Activated CD4-positive, alpha-beta T cell treated with anti-CD3 and anti-CD28 coated beads, Interleukin-2, Interleukin-4, amounts not matched to agents 100 ng/mL and 50 ng/mL, durations not matched to agents 16 hours and 8 hours (primary cell): ENCODE results near the gene SCYGR3.

ENCODE experiments used
- DNase-seq: peaks from one replicate; pipeline ENCODE4 v3.0.0-alpha.2; 2020; ENCODE audit warnings: low spot score

Gene SCYGR3, protein sequence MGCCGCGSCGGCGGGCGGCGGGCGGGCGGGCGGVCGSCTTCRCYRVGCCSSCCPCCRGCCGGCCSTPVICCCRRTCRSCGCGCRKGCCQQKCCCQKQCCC

DNA sequence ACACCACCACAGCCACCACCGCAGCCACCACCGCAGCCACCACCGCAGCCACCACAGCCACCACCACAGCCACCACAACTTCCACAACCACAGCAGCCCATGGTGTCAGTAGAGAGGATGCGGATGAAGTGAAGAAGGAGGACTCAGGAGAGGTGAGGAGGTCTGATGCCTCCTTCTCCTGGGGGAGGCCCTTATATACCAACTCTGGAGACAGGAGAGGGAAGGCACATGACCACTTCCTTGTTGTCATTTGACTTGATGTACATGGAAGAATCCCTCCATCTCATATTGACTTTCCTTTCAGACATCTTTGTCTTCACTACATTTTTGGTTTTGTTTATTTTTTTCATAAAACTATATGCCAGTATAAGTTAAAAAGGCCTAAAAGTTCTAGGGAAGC is at the start of gene SCYGR3:
SCYGR3 (minus strand) TSS at position 101 of the 400 bp plus-strand sequence; CDS start at position 101, 0 bp downstream.
- no peak for DNase-seq

DNA sequence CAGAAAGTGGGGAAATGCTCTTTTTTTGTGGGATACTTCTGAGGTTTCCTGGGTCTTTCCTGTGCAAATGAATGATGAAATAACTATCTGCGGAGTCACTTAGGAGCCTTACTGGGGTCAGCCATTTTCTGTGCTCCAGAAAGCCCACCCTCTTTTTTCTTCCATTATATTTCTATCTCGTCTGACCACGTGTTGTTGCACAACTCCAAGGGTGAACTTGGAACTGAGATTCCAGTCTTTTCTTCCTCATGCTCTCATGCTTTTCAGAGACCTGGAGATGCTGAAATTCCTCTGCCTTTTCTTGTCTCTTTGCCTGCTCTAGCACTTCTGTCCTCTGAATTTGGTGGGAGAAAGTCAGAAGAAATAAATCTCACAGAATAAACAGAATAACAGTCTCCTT is 47.2 kb upstream of the SCYGR3 start:
- no peak for DNase-seq

DNA sequence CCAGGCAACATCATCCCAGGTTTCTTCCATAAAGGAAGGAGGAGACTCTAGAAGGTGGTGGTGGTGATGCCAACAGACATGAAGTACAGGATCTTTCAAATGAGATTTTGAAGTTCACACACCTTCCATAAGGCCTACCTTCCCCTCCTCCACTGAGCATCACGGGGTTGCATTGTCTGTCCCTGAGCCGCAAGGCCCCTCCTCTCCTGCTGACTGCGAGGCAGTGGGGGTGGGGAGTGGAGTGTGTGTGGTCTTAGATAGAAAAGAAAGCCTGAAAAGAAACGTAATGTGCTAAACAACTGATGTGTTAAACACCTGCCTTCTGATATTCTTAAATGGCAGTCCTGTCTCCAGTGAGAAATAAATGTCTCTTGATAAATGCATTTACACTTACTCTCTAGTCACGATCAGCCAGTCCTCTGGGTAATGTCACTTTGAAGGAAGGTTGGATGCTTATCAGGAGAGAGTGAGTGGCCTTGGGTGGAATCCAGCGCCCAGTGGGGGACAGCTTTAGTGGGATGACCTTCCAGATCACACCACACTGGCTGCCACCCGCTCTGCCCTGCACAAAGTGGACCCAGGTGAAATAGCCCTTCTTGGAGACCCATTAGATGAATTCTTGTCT is 46.5 kb upstream of the SCYGR3 start:
- DNase-seq, result no peak

DNA sequence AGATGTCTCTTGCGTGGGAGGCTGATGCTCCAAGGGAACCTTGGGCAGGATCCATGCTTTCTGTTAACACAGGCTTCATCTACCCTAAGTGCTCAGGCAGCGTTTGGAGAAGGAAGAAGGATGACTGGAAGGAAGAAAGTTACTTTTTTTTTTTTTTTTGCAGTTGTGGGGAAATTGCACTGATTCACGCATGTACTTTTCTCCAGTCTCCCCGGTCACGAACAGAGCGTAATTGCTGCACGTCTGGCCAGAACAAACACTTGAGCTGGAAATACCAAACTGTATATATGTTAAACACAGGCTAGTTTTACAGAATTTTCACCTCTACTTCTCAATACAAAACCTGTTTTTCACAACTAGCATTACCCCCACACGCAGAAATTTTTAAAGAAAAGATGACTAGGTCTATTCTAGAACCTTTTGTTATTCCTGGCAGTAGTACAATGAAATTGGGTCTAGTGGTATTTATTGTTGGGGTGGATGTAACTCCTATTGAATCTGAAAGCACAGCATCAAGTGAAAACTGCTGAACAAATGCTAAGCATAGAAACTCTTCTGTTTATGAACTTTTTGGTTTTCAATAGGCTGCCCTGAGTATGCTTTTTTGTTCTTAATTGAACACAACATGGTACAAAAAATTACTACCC is 42.7 kb upstream of the SCYGR3 start:
- no peak for DNase-seq

DNA sequence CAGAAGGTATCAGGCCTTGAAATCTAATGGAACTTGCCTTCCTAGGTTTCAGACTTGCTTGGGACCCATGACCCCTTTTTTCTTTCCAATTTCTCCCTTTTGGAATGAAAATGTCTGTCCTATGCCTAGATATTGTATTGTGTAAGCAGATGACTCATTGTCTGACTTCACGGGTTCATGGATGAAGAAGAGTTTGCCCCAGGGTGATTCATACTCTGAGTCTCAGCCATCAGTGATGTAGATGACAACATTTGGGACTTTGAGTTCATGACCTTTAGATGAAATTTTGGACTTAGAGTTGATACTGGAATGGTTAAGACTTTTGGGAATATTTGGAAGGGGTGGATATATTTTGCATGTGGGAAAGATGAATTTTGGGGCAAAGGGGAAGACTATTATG is 40.8 kb upstream of the SCYGR3 start:
- DNase-seq, result peak; percentile 16

DNA sequence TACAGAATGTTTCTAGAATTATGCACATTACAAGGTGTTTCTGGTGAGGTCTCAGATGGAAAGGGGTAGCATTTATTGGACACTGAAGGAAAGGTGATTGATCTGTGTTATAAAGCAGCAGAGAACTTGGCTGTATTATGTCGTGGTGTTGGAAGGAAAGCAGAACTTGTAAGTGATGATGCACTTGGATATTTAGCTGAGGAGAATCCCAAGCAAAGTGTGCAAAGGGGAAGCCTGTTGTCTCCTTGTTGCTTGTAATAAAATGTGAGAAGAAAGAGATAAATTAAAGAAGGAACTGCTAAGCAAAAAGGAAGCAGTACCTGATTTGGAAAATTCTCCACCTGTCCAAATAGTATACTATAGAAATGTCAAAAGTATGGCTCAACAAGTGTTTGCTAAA is 39.8 kb upstream of the SCYGR3 start:
- DNase-seq, result no peak

DNA sequence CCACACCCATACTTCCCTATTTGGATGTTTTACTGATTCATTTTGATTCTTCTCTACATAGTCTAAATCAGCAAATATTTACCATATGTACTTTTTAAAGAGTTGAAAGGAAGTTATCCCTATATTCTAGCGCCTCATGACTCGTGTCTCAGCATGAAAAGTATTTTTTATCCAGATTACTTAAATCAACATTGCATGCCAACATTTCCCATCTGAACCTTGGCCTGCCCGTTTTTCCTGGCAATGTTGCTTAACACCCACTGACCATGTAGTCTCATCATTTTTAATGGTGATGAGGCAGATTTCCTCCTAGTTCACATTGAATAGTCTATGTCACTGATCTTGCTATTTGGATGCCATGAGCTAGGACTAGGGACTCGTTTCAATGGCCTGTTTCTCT is 38.8 kb upstream of the SCYGR3 start:
- no peak for DNase-seq

DNA sequence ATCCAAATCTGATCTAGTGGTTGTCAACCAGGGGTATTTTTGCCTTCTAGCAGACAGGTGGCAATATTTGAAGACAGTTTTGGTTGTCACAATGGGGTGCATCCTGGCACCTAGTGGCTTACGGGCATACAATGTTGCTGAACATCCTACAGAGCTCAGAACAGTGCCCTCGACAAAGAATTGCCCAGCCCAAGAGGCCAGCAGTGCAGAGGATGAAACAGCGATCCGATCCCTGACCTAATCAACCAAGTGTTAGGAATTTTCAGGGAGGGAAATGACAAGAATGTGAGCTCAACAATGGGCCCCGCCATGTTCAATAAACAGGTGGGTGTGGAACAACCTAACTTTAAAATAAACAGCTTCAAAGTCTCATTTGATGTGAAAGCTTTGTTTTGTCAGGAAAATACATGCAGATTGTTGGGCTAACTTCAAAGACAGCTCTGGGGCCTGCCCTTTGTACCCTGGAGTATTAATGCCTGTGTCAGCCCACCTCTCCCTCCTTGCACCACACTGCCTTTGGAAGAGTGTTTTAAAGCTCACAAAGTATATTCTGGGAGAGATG is 29.4 kb upstream of the SCYGR3 start:
- DNase-seq, result no peak

DNA sequence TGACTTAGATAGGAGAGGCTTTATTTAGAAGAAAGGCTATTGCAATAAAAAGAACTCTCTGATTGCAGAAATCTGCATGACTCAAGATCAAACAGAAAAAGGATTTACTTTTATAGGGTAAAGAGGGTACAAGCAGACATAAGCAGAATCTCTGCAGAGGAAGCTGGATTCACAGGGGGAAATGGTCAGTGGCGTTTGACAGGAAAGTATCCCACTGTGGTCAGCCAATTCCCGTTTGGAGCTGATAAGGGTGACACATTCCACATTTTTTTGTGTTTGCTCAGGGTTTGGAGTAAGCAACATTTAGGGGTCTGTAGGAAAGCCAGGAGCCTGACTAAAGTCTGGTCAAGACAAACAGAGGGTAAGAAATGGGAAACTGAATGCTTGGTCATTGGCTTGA is 28.0 kb upstream of the SCYGR3 start:
- DNase-seq, result no peak

DNA sequence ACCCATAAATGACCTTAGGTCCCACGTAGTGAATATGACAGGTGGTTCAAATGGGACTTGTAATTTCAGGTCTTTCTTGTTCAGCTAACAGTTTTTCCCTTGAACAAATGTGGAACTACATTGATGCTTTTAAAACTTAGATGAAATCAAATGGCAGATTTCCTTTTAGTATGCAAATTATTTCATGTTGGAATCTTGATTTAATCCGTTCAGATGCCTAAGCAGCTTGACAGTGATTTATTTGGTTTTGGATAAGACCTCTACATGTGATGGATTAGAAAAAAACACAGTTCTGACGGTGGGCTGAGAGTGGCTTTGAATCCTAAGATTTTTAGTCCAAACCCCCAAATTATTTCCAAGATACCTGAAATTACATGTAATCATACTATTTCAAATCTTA is 19.6 kb upstream of the SCYGR3 start:
- no peak for DNase-seq

DNA sequence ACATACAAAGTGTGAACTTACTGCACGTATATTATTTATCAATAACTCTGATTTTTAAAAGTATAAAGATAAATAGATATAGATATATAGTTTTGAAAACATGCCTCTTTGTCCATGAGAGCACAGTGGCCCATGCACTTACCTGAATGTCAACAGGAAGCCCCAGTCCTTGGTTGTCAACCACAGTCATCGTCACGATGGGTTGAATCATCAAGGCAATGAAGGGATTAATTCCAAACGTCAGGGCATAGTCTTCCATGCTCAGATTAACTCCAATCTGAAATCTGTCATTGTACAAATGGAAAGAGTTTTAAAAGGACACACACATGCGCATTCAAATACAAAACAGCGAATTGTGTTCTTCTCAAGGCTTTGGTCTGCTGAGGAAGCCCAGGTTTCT is 18.2 kb upstream of the SCYGR3 start:
- DNase-seq, result no peak

DNA sequence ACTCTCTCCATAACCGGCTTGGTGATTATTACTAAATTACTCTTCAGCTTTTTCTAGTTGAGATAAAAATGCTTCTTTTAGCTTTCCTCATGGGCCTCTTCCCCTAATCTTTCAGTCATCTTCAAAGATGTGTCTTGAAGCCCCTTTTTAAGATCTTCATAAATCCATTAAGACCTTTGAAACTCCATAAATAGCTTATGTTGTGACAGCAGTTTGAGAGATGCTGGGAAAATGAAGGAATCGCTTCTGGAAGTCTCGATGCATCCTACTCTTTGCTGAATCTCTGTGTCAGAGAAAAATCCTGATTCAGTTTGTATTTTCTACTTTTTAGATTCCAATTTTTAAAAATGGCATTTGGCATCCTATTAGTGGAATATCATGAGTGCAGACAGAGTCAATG is 15.7 kb upstream of the SCYGR3 start:
- no peak for DNase-seq

DNA sequence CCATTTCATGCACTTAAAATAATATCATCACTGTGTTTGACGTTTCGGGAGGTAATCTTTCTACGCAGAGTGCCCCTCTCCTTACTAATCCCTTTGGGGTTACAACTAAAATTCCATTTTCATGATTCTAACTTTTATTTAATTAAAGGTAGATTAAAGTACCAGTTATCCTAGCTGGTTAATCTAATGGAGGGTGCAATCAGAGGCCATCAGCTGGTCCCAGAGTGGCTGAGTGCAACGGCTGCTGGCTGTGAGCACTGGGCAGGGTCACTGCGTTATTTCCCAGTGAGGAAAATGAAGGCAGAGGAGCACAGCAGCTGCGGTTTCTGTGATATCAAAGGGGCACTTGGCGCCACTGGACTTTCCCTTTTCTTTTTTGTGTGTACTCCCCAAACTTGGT is 14.8 kb upstream of the SCYGR3 start:
- no peak for DNase-seq

DNA sequence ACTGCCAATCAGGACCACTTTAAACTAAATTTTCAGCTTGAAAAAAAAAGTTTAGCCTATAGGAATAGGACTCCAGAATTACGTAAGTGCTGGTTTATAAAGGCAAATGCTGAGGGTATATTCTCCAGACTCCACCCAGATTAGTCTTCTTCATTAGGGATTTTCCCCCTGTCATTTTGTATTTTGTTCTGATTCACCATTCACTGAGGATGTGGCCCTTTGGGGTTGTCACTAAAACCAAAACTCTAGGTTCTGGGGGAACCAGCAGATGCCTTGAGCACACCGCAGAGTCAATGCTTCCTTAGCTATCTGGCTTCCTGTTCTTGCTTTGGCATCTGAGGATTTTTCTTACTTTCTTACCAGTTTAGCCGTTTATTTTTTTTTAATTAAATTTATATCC is 13.1 kb upstream of the SCYGR3 start:
- DNase-seq, result peak; percentile 65

DNA sequence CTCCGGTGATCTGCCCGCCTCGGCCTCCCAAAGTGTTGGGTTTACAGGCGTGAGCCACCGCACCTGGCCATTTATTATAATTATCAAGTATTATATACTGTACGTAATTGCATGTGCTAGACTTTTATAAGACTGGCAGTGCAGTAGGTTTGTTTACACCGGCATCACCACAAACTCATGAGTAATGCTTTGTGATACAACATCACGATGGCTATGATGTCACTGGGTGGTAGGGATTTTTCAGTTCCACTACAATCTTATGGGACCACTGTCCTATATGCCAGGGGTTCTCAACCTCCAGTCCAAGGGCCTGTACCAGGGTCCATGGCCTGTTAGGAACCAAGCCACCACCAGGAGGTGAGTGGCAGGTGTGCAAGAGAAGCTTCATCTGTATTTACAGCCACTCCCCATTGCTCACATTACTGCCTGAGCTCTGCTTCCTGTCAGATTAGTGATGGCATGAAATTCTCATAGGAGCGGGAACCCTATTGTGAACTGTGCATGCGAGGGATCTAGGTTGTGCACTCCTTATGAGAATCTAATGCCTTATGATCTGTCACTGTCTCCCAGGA is 12.0 kb upstream of the SCYGR3 start:
- no peak for DNase-seq

DNA sequence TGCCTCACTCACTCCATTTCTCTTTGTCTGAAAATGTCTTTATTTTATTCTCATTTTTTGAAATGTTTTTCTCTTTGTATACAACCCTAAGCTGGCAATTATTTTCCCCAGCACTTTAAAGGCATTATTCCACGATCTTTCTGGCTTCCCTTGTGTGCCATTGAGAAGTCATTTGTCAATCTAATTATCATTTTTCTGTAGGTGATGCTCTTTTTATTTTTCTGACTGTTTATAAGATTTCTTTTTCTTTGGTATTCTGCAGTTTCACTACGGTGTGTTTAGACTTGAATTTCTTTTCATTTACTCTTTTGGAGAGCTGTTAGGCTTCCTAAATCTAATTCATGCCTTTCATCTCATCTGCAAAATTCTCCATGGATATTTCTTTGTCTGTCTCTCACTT is 10.8 kb upstream of the SCYGR3 start:
- no peak for DNase-seq

DNA sequence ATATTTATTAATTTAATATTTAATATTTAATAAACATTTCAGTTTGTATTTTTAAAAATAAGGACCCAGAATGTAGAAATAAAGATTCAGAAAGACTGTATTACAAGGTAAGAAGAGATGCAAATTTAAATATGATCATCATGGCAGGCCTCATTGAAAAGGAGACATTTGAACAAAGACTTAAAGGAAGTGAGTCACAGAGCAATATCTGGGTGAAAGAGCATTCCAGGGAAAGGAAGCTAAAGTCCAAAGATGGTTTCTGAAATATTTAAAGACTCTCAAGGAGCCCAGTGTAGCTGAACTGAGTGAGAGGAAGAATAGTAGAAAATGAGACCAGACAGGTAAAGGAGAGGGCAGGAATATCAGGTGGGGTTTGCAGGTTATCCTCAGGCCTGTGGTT is 8.6 kb upstream of the SCYGR3 start:
- DNase-seq, result no peak

DNA sequence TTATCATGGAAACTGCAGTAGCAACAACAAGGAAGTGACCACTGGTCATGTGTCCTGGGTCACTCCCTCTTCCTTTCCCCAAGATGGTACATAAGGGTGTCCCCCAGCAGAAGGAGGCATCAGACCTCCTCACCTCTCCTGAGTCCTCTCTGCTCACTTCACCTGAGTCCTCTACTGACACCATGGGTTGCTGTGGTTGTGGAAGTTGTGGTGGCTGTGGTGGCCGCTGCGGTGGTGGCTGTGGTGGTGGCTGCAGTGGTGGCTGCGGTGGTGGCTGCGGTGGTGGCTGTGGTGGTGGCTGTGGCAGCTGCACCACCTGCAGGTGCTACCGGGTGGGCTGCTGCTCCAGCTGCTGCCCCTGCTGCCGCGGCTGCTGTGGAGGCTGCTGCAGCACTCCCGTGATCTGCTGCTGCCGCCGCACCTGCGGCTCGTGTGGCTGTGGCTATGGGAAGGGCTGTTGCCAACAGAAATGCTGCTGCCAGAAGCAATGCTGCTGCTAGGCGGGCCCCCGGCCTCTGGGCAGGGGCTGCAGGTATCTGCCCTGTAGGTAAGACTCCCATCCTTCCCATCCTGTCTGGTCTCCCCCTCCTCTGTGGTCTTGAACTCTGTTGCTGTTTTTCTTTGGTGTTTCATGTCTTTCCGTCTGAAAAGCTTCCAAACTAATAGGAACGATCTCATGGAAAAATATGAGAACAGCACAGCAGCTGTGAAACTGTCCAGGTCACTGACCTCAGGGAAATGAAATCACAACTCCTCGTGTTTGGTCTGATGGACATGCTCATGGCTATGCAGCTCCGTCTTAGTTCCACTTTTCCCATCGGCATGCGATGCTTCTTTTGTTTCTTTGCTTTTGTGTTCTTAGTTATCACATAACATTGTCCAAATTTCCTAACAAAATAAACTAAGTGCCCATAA is 2.9 kb upstream of the SCYGR3 start, which contains the start of gene SCYGR4:
SCYGR4 (plus strand) TSS at position 183 of the 915 bp plus-strand sequence; CDS start at position 183, 0 bp downstream.
- no peak for DNase-seq

DNA sequence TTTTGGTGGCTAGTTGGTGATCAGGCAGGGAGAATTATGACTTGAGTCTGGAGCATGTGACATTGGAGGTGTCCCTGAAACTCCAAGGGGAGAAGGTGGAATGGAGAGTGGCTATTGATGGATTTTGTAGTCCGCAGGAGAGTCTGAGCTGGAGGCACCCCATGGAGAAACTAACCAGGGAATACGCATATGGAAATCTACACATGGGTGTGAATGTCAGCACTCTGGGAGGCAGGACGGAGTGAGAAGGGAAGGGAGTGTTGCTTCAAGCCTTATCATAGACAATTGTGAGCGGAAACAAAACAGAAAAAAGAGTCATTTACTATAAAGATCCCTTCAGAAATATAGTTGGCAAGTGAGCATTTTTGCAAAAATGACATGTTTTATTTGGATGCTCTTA is 2.0 kb upstream of the SCYGR3 start:
- no peak for DNase-seq

DNA sequence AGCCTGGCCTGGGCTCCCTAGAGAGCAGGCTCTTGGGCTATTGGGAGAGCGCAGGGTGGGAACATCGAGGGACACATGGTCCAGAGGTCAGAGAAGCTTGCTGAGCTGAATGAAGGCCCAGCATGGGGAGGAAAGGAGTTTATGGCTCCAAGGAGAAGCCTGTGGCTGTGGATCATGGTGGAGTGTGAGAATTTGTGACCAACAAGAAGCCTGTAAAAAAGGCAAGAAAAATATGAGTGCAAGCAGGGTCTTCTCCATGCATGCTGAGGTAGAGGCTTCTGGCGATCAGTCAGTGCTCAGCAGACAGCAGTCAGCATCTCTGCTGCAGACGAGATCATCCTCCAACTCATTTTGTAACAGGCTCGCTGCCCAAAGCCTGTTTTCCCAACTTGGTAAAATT is 1.3 kb upstream of the SCYGR3 start:
- DNase-seq, result no peak

DNA sequence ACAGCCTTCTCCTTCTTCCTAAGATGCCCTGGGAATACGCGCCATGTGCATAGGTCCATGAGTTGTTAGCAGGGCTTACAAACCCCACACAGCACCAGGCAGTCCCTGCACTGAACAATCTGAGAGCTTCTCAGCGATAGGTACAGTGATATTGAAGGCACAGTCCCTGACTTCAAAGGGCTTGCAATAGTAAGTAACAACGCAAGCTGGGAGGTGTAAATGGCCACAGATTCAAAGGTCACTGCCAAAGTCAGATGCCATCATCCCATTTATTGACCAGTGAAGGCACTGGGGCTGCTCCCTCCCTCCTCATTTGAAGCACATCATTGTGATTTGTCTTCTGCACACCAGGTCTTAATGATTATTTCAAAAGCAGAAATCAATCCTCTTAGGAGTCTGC is 541 bp upstream of the SCYGR3 start:
- no peak for DNase-seq

DNA sequence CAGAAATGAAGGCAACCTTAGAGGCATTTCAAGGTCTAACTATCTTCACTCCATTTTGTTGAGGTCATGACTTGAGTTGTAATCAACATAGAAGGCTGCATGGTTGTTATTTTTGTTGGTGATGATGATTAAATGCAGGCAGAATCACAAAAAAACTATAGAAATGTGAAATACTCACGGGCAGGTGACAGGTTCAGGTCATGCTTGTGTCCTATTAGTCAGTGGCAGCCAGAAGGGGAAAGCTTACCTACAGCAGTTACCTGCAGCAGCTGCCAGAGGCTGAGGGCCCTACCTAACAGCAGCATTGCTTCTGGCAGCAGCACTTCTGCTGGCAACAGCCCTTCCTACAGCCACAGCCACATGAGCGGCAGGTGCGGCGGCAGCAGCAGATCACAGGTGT is 394 bp downstream of the SCYGR3 start:
- DNase-seq, result no peak
